GM23338 (cell line): Measurements from ENCODE around the gene CBLIF. TPM values are rescaled to one million over a fixed set of nuclear protein-coding genes. Genes with fewer than 3 reads are reported as not detected.

ENCODE experiments used
- ATAC-seq: fragments of 200-7000 bp; cut with Tn5 transposase; 3 replicates; pipeline ENCODE4 v1.9.1; 2020
- DNase-seq: peaks from one replicate; pipeline ENCODE4 v3.0.0-alpha.2; 2015; ENCODE audit warnings: low spot score
- H2AFZ ChIP-seq: fragments of 200-600 bp; sonication (generic); 2 replicates; pipeline ENCODE4 v1.8.0; 2016; ENCODE audit warnings: antibody characterized with exemption, mild to moderate bottlenecking, moderate library complexity
- H3F3A ChIP-seq: fragments of 200-600 bp; sonication (generic); replicated peaks from 2 replicates; pipeline ENCODE4 v1.8.0; 2017; ENCODE audit warnings: antibody characterized with exemption, mixed run types, low read depth
- H3K27ac ChIP-seq: fragments of 200-600 bp; sonication (generic); 2 replicates; pipeline ENCODE4 v1.6.1; 2016; ENCODE audit warnings: low read depth
- H3K27me3 ChIP-seq: fragments of 200-600 bp; sonication (generic); 2 replicates; pipeline ENCODE4 v1.8.0; 2016; ENCODE audit warnings: mild to moderate bottlenecking, mixed run types, moderate library complexity; ENCODE audit not compliant: insufficient read depth
- H3K36me3 ChIP-seq: fragments of 200-600 bp; sonication (generic); 2 replicates; pipeline ENCODE4 v1.8.0; 2016; ENCODE audit warnings: mild to moderate bottlenecking; ENCODE audit not compliant: insufficient read depth
- H3K4me1 ChIP-seq: fragments of 200-600 bp; sonication (generic); 2 replicates; pipeline ENCODE4 v1.8.0; 2016; ENCODE audit warnings: mild to moderate bottlenecking, moderate library complexity; ENCODE audit not compliant: insufficient read depth
- H3K4me2 ChIP-seq: fragments of 200-600 bp; sonication (generic); 2 replicates; pipeline ENCODE4 v1.7.1; 2017; ENCODE audit warnings: mixed run types
- H3K4me3 ChIP-seq: fragments of 200-600 bp; sonication (generic); 2 replicates; pipeline ENCODE4 v1.6.1; 2016; ENCODE audit warnings: mixed run types
- H3K79me2 ChIP-seq: fragments of 200-600 bp; sonication (generic); replicated peaks from 2 replicates; pipeline ENCODE4 v1.8.0; 2017; ENCODE audit warnings: mild to moderate bottlenecking; ENCODE audit not compliant: insufficient read depth
- H3K9me2 ChIP-seq: fragments of 200-600 bp; sonication (generic); 2 replicates; pipeline ENCODE4 v1.8.0; 2017; ENCODE audit not compliant: insufficient read depth
- H4K20me1 ChIP-seq: fragments of 200-600 bp; sonication (generic); replicated peaks from 2 replicates; pipeline ENCODE4 v1.8.0; 2017; ENCODE audit warnings: mild to moderate bottlenecking; ENCODE audit not compliant: insufficient read depth
- H3K27ac Mint-ChIP-seq: 2 replicates; pipeline ENCODE4 v1.8.0; 2020; ENCODE audit warnings: inconsistent platforms, mild to moderate bottlenecking, moderate library complexity, mixed read lengths
- H3K27me3 Mint-ChIP-seq: 3 replicates; pipeline ENCODE4 v1.8.0; 2022; ENCODE audit warnings: low read depth, mild to moderate bottlenecking, moderate library complexity, mixed read lengths, inconsistent platforms; ENCODE audit not compliant: insufficient read depth, poor library complexity
- H3K36me3 Mint-ChIP-seq: 3 replicates; pipeline ENCODE4 v1.8.0; 2021; ENCODE audit warnings: low read depth, mild to moderate bottlenecking, inconsistent platforms, moderate library complexity, mixed read lengths
- H3K4me1 Mint-ChIP-seq: 3 replicates; pipeline ENCODE4 v1.8.0; 2020; ENCODE audit warnings: mild to moderate bottlenecking, inconsistent platforms, mixed read lengths
- H3K4me3 Mint-ChIP-seq: 3 replicates; pipeline ENCODE4 v1.8.0; 2021; ENCODE audit warnings: moderate library complexity, mild to moderate bottlenecking, inconsistent platforms, mixed read lengths
- H3K9me3 Mint-ChIP-seq: 3 replicates; pipeline ENCODE4 v1.8.0; 2020; ENCODE audit warnings: moderate library complexity, mild to moderate bottlenecking, inconsistent platforms, mixed read lengths
- CREB1 ChIP-seq: fragments of 250-450 bp; sonication (Bioruptor Pico); IDR thresholded peaks from 2 replicates; pipeline ENCODE4 v1.5.0; 2020; ENCODE audit warnings: low read depth, mild to moderate bottlenecking, moderate library complexity
- EZH2 ChIP-seq: fragments of 200-600 bp; sonication (generic); IDR thresholded peaks from one replicate; pipeline ENCODE4 v1.8.0; 2017; ENCODE audit warnings: antibody characterized with exemption, mild to moderate bottlenecking, low read depth; ENCODE audit not compliant: unreplicated experiment
- EZH2phosphoT487 ChIP-seq: fragments of 200-600 bp; sonication (generic); IDR thresholded peaks from one replicate; pipeline ENCODE4 v1.8.1; 2018; ENCODE audit warnings: antibody characterized with exemption; ENCODE audit not compliant: unreplicated experiment
- JUNB ChIP-seq: IDR thresholded peaks from one replicate; pipeline ENCODE4 v1.6.1; 2016; ENCODE audit warnings: antibody characterized with exemption; ENCODE audit not compliant: unreplicated experiment
- NANOG ChIP-seq: IDR thresholded peaks from 2 replicates; pipeline ENCODE4 v1.6.1; 2016; ENCODE audit warnings: antibody characterized with exemption, borderline replicate concordance
- POLR2AphosphoS5 ChIP-seq: IDR thresholded peaks from 2 replicates; pipeline ENCODE4 v1.6.1; 2016; ENCODE audit warnings: antibody characterized with exemption, low read depth
- STAT1 ChIP-seq: IDR thresholded peaks from one replicate; pipeline ENCODE4 v1.6.1; 2016; ENCODE audit warnings: antibody characterized with exemption; ENCODE audit not compliant: unreplicated experiment
- ZNF331 ChIP-seq: fragments of 250-450 bp; sonication (Bioruptor Pico); IDR thresholded peaks from 2 replicates; pipeline ENCODE4 v1.5.0; 2020; ENCODE audit warnings: low read depth, mild to moderate bottlenecking, moderate library complexity
- polyA plus RNA-seq: library from polyadenylated mRNA; unstranded; fragments of >200 nt; fragmentation: Nextera tagmentation; extraction: Ambion mirVana; gene quantifications from 2 replicates; pipeline ENCODE4 v1.2.1, GENCODE V29; 2016
- total RNA-seq: library from RNA; depleted of rRNA; stranded (reverse); fragments of >200 nt; shearing (Covaris generic); gene quantifications from 2 replicates; pipeline ENCODE4 v1.2.3, GENCODE V29; 2014
- TF ChIP-seq, protein P1 (sequence below), 2 experiments: fragments of 200-600 bp in 1 of 2; sonication (generic) in 1 of 2; conservative IDR thresholded peaks; 2 replicates each; pipeline versions ENCODE4 v1.5.1 to v1.6.1; 2016 to 2017; ENCODE audit warnings: antibody characterized with exemption in 2 of 2, low read depth in 2 of 2, mild to moderate bottlenecking in 2 of 2, moderate library complexity in 1 of 2
- TF ChIP-seq, protein P2 (sequence below): IDR thresholded peaks from 2 replicates; pipeline ENCODE4 v1.6.1; 2016; ENCODE audit warnings: antibody characterized with exemption
- TF ChIP-seq, protein P3 (sequence below): fragments of 250-450 bp; sonication (Bioruptor Pico); IDR thresholded peaks from 2 replicates; pipeline ENCODE4 v1.5.0; 2020; ENCODE audit warnings: mild to moderate bottlenecking, moderate library complexity

Gene CBLIF
- total and polyA plus RNA-seq, 2 experiments from 2014 or later, result not detected

DNA sequence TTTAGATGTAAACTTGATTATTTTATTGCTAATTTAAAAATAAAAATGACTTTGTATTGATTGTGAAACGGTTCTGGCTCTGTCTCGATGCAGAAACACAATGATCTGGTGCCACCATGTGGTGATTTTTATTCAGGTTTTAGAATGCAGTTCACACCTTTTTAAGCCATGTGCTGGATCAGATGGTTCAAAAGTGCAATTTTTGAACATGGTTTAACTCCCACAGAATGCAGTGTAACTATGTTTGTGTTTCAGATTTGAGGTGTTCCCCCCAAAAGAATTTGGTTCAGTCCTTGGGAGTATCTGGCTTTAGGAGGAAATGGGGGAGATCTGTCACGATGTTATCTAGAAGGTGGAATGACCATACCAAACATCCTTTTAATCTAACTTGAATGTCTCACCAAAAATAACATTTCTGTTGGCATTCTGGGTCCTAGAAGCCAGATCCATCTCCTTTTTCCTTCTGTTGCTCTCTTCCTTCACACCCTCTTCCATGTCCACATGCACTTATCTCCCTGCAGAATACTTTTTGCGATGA, 42.6 kb downstream of the CBLIF start:
- ATAC-seq (peak; percentile 55), DNase-seq (peak; percentile 58)
- Histone ChIP-seq H3K27ac (no peak overlapping the region), H3K79me2 (no peaks in the 10 kb centered on the region), H3K4me1 (no peaks in the 10 kb centered on the region), H3K36me3 (peaks cover 28% of the 10 kb centered on the region), H3F3A (no peaks in the 10 kb centered on the region), H2AFZ (no peak overlapping the region), H3K27me3 (no peaks in the 10 kb centered on the region), H3K4me3 (no peak overlapping the region), H4K20me1 (peaks cover under 1% of the 10 kb centered on the region; the same call in 1 of the 2 replicates), H3K4me2 (no peak overlapping the region), H3K9me2 (no peaks in the 10 kb centered on the region)
- Mint-ChIP-seq H3K27me3 (peaks cover 2% of the 10 kb centered on the region), H3K4me3 (no peak overlapping the region), H3K36me3 (peaks cover 26% of the 10 kb centered on the region), H3K27ac (no peak overlapping the region), H3K9me3 (no peaks in the 10 kb centered on the region), H3K4me1 (no peaks in the 10 kb centered on the region; the same call in 2 of the 3 replicates)
- TF ChIP-seq, protein P1, sequence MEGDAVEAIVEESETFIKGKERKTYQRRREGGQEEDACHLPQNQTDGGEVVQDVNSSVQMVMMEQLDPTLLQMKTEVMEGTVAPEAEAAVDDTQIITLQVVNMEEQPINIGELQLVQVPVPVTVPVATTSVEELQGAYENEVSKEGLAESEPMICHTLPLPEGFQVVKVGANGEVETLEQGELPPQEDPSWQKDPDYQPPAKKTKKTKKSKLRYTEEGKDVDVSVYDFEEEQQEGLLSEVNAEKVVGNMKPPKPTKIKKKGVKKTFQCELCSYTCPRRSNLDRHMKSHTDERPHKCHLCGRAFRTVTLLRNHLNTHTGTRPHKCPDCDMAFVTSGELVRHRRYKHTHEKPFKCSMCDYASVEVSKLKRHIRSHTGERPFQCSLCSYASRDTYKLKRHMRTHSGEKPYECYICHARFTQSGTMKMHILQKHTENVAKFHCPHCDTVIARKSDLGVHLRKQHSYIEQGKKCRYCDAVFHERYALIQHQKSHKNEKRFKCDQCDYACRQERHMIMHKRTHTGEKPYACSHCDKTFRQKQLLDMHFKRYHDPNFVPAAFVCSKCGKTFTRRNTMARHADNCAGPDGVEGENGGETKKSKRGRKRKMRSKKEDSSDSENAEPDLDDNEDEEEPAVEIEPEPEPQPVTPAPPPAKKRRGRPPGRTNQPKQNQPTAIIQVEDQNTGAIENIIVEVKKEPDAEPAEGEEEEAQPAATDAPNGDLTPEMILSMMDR (conservative IDR thresholded peaks at IDR 0.05; ENCODE audit: low read depth in 2 of 2), result peak; percentile 63 to 69
- TF ChIP-seq, protein P2, sequence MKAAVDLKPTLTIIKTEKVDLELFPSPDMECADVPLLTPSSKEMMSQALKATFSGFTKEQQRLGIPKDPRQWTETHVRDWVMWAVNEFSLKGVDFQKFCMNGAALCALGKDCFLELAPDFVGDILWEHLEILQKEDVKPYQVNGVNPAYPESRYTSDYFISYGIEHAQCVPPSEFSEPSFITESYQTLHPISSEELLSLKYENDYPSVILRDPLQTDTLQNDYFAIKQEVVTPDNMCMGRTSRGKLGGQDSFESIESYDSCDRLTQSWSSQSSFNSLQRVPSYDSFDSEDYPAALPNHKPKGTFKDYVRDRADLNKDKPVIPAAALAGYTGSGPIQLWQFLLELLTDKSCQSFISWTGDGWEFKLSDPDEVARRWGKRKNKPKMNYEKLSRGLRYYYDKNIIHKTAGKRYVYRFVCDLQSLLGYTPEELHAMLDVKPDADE, result no peak

DNA sequence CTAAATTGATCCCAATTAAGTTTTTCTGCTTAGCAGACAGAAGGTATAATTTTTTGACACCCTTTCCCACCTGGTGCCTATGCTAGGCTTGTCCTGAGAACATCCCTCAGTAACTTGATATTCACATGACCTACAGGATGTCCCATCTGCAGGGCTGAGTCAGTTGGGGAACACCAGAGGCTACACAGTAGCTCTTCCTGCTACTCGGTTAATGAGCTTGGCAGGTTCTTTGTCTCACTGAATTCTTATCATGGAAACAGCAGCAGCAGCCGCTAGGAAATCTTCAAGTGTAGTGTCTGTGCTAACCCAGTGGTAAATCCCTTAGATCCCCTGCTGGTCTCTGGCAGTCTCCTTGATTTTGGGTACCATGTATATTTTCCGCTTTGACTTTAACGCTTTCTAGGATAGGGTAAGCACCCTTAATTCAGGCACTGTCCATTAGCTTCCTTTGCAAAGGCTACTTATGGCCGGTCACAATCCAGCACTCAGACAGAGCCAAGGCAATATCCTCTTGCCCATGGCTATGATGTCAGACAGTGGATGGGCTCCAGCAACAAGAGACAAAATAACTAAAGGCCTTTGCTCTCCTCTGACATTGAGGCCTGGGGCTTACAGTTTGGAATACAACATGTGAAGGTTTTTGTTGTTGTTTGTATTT, 43.2 kb downstream of the CBLIF start:
- no peak overlapping the region for H3K27ac ChIP-seq
- H3K27ac Mint-ChIP-seq, result no peak overlapping the region
- H3K9me3 Mint-ChIP-seq, result no peaks in the 10 kb centered on the region
- TF ChIP-seq ZNF331 (CRISPR knock-in tag), result no peak
- TF ChIP-seq JUNB, result no peak
- TF ChIP-seq POLR2AphosphoS5, result no peak
- TF ChIP-seq EZH2phosphoT487, result no peak
- TF ChIP-seq, protein P2, result no peak
- TF ChIP-seq STAT1, result no peak
- TF ChIP-seq EZH2, result no peak
- TF ChIP-seq NANOG, result no peak
- TF ChIP-seq CREB1 (CRISPR knock-in tag), result no peak
- TF ChIP-seq, protein P3, sequence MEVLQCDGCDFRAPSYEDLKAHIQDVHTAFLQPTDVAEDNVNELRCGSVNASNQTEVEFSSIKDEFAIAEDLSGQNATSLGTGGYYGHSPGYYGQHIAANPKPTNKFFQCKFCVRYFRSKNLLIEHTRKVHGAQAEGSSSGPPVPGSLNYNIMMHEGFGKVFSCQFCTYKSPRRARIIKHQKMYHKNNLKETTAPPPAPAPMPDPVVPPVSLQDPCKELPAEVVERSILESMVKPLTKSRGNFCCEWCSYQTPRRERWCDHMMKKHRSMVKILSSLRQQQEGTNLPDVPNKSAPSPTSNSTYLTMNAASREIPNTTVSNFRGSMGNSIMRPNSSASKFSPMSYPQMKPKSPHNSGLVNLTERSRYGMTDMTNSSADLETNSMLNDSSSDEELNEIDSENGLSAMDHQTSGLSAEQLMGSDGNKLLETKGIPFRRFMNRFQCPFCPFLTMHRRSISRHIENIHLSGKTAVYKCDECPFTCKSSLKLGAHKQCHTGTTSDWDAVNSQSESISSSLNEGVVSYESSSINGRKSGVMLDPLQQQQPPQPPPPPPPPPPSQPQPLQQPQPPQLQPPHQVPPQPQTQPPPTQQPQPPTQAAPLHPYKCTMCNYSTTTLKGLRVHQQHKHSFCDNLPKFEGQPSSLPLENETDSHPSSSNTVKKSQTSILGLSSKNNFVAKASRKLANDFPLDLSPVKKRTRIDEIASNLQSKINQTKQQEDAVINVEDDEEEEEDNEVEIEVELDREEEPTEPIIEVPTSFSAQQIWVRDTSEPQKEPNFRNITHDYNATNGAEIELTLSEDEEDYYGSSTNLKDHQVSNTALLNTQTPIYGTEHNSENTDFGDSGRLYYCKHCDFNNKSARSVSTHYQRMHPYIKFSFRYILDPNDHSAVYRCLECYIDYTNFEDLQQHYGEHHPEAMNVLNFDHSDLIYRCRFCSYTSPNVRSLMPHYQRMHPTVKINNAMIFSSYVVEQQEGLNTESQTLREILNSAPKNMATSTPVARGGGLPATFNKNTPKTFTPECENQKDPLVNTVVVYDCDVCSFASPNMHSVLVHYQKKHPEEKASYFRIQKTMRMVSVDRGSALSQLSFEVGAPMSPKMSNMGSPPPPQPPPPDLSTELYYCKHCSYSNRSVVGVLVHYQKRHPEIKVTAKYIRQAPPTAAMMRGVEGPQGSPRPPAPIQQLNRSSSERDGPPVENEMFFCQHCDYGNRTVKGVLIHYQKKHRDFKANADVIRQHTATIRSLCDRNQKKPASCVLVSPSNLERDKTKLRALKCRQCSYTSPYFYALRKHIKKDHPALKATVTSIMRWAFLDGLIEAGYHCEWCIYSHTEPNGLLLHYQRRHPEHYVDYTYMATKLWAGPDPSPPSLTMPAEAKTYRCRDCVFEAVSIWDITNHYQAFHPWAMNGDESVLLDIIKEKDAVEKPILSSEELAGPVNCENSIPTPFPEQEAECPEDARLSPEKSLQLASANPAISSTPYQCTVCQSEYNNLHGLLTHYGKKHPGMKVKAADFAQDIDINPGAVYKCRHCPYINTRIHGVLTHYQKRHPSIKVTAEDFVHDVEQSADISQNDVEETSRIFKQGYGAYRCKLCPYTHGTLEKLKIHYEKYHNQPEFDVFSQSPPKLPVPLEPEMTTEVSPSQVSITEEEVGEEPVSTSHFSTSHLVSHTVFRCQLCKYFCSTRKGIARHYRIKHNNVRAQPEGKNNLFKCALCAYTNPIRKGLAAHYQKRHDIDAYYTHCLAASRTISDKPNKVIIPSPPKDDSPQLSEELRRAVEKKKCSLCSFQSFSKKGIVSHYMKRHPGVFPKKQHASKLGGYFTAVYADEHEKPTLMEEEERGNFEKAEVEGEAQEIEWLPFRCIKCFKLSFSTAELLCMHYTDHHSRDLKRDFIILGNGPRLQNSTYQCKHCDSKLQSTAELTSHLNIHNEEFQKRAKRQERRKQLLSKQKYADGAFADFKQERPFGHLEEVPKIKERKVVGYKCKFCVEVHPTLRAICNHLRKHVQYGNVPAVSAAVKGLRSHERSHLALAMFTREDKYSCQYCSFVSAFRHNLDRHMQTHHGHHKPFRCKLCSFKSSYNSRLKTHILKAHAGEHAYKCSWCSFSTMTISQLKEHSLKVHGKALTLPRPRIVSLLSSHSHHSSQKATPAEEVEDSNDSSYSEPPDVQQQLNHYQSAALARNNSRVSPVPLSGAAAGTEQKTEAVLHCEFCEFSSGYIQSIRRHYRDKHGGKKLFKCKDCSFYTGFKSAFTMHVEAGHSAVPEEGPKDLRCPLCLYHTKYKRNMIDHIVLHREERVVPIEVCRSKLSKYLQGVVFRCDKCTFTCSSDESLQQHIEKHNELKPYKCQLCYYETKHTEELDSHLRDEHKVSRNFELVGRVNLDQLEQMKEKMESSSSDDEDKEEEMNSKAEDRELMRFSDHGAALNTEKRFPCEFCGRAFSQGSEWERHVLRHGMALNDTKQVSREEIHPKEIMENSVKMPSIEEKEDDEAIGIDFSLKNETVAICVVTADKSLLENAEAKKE (CRISPR knock-in tag), result no peak

More for the DNA sequence above, 43.2 kb downstream of the CBLIF start:
- Histone ChIP-seq H3F3A (no peaks in the 10 kb centered on the region), H3K79me2 (no peaks in the 10 kb centered on the region), H2AFZ (no peak overlapping the region), H3K4me1 (no peaks in the 10 kb centered on the region), H3K27me3 (no peaks in the 10 kb centered on the region), H3K36me3 (peaks cover 28% of the 10 kb centered on the region), H3K4me3 (no peak overlapping the region), H3K4me2 (no peak overlapping the region), H4K20me1 (peaks cover 4% of the 10 kb centered on the region; the same call in 1 of the 2 replicates), H3K9me2 (no peaks in the 10 kb centered on the region)
- DNase-seq (peak; percentile 22), ATAC-seq (peak; percentile 55)
- Mint-ChIP-seq H3K4me3 (no peak overlapping the region), H3K4me1 (no peaks in the 10 kb centered on the region; the same call in 2 of the 3 replicates), H3K36me3 (peaks cover 25% of the 10 kb centered on the region), H3K27me3 (peaks cover 2% of the 10 kb centered on the region)
